ENCODE measurements around the gene SYTL3.
A peak's percentile ranks its signal among the peaks of the same experiment; 100 is the strongest.

SYTL3 gene

DNA sequence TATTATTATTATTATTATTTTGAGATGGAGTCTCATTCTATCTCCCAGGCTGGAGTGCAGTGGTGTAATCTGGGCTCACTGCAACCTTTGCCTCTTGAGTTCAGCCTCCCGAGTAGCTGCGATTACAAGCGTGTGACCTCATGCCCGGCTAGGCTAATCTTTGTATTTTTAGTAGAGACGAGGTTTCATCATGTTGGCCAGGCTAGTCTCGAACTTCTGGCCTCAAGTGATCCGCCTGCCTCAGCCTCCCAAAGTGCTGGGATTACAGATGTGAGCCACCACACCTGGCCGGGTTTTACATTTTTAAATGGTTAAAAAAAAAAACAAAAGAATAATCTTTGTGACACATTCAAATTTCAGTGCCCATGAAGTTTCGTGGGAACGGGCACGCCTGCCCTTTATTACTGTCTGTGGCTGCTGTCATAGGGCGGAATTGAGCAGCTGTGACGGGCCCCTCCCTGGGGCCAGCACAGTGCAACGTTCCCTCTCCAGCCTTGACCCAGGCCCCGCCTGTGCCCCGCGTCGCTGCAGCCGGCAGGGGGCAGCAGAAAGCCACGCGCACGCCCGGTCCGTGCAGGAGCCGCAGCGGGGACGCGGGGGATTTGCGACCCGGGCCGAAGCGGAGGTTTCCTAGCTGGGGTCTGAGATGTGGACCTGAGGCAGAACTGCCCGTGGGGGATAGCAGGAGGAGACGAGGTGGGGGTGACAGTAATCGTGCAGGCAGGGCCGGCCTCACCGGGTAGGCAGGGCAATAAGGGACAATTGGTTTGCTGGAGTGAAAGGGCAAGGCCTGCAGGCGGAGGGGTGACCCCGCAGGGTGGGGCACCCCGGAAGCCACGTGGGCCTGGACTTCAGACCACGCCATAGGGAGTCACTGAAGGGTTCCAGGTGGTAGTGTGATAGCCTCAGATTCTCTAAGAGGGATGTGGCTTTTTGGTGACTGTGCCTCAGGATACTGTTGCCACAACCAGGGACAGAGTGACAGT, 54.3 kb downstream of the SYTL3 start:
- Histone ChIP-seq H3K9ac (ENCODE audit: low read length) (peak overlapping the region; percentile 54), H3K36me3 (ENCODE audit: control insufficient read depth, insufficient read depth, low read length) (no peaks in the 10 kb centered on the region), H3K9me3 (ENCODE audit: control insufficient read depth, low read length) (no peaks in the 10 kb centered on the region), H3K27me3 (ENCODE audit: control insufficient read depth, insufficient read depth, low read length) (no peaks in the 10 kb centered on the region), H3K4me3 (ENCODE audit: low read length) (peak overlapping the region; percentile 77), H3K4me1 (ENCODE audit: control insufficient read depth, insufficient read depth, low read length) (peaks cover 44% of the 10 kb centered on the region)

DNA sequence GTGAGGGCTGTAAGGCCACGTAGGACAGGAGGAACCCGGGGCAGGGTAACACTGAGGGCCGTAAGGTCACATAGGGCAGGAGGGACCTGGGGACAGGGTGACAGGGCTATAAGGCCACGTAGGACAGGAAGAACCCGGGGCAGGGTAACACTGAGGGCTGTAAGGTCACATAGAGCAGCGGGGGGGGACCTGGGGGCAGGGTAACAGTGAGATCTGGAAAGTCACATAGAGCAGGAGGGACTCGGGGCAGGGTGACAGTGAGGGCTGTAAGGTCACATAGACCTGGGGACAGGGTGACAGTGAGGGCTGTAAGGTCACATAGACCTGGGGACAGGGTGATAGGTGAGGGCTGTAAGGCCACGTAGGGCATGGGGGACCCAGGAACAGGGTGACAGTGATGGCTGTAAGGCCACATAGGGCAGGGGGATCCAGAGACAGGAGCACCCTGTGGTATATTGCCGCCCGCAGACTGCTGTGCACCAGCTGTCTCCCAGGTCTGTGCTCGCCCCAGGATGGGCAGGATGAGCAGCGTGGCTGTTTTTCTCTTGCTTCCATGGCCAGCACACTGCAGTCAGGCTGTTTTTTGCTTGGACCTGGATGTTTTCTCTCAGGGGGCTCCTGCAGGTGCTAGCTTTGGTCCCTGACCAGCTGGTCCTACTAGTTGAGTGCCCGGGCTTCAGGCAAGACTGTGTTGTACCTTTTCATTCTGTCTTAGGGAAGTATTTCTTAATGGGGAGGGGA, 55.7 kb downstream of the SYTL3 start:
- no peak overlapping the region for H3K9ac ChIP-seq (ENCODE audit: low read length)
- H3K27me3 ChIP-seq (ENCODE audit: control insufficient read depth, insufficient read depth, low read length), result no peaks in the 10 kb centered on the region
- H3K4me1 ChIP-seq (ENCODE audit: control insufficient read depth, insufficient read depth, low read length), result peaks cover 44% of the 10 kb centered on the region

DNA sequence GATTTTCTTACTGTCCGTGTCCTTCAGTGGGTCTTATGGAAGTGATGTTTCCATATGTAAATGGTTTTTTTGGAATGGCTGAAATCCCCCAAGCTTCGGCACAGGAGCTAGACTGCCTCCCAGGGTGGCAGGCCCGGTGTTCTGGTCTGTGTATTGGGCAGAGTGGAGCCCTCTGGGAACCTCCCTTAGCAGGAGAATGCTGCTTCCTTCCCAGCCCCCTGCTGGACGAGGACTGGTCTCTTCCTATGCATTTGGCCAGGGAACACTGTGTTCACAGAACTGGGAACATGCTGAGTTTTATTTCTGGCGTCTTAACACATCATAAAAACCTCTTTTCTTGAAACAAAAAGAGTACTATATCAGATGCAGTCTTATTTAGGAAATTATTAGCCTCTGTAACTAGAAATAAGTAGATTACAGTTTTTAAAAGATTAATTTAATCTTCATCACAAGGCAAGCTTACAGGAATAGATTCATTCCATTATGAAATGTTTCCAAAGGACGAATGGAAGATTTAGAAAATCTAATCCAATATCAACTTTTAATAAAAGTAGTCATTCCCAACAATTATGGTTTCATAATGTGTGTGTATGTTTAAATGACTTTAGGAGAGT, 56.6 kb downstream of the SYTL3 start:
- Histone ChIP-seq H3K9ac (ENCODE audit: low read length) (peak overlapping the region; percentile 4), H3K36me3 (ENCODE audit: control insufficient read depth, insufficient read depth, low read length) (no peaks in the 10 kb centered on the region), H3K9me3 (ENCODE audit: control insufficient read depth, low read length) (no peaks in the 10 kb centered on the region), H3K4me1 (ENCODE audit: control insufficient read depth, insufficient read depth, low read length) (peaks cover 44% of the 10 kb centered on the region), H3K27me3 (ENCODE audit: control insufficient read depth, insufficient read depth, low read length) (no peaks in the 10 kb centered on the region), H3K4me3 (ENCODE audit: low read length) (no peak overlapping the region)

More for the DNA sequence above, 55.7 kb downstream of the SYTL3 start:
- H3K4me3 ChIP-seq (ENCODE audit: low read length), result no peak overlapping the region
- no peaks in the 10 kb centered on the region for H3K36me3 ChIP-seq (ENCODE audit: control insufficient read depth, insufficient read depth, low read length)
- no peaks in the 10 kb centered on the region for H3K9me3 ChIP-seq (ENCODE audit: control insufficient read depth, low read length)

DNA sequence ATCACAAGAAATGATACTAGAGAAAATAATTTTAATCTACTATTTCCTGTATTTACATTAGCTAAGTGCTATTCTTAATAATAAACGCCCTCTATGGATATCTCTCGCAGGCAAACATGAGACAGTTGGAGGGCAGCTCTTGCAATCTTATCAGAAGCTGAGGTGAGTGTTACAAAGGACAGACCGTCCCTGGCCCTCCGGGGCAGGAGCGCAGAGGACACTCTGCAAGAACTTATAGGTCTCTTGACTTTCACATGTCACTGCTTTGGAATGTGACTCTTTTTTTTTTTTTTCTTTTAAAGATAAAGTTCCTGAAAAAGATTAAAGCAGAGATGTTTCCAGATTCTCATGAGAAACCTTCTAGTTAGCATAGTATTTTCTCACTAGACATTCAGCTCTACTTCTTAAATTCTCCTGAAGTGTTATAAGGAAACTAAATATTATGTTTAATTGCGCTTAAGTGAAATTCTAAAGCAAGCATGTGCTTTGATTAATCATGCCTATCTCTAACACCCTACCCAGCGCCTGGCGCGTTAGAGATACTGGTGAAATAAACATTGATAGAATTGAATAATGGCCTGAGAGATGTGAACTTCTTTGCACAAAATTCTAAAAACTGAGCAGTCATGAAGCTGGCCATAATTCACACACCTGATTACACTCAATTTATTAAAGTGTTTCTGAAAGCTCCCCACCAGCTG, 57.4 kb downstream of the SYTL3 start:
- H3K4me3 ChIP-seq (ENCODE audit: low read length), result no peak overlapping the region
- H3K36me3 ChIP-seq (ENCODE audit: control insufficient read depth, insufficient read depth, low read length), result no peaks in the 10 kb centered on the region
- no peak overlapping the region for H3K9ac ChIP-seq (ENCODE audit: low read length)
- no peaks in the 10 kb centered on the region for H3K9me3 ChIP-seq (ENCODE audit: control insufficient read depth, low read length)
- no peaks in the 10 kb centered on the region for H3K27me3 ChIP-seq (ENCODE audit: control insufficient read depth, insufficient read depth, low read length)
- peaks cover 52% of the 10 kb centered on the region for H3K4me1 ChIP-seq (ENCODE audit: control insufficient read depth, insufficient read depth, low read length)

DNA sequence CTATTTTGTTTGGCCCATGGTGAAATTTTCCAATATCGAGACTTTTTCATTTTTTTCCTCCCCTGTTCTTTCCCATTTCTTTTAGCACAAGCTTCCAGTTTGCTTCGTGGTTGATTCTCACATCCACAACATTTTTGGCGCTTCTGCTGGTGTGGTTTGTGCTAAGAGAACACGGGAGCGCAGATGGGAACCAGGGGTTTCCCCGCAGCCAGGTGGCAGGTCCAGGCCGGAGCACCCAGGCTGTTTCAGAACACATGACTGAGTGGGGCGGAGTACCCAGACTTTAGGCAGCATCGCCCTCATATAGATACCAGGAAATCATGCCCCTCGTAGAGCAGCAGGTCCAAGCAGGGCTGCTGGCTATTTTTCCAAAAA, 58.0 kb downstream of the SYTL3 start:
- Histone ChIP-seq H3K9me3 (ENCODE audit: control insufficient read depth, low read length) (no peaks in the 10 kb centered on the region), H3K4me1 (ENCODE audit: control insufficient read depth, insufficient read depth, low read length) (peaks cover 55% of the 10 kb centered on the region), H3K9ac (ENCODE audit: low read length) (no peak overlapping the region), H3K27me3 (ENCODE audit: control insufficient read depth, insufficient read depth, low read length) (no peaks in the 10 kb centered on the region), H3K36me3 (ENCODE audit: control insufficient read depth, insufficient read depth, low read length) (no peaks in the 10 kb centered on the region), H3K4me3 (ENCODE audit: low read length) (no peak overlapping the region)

DNA sequence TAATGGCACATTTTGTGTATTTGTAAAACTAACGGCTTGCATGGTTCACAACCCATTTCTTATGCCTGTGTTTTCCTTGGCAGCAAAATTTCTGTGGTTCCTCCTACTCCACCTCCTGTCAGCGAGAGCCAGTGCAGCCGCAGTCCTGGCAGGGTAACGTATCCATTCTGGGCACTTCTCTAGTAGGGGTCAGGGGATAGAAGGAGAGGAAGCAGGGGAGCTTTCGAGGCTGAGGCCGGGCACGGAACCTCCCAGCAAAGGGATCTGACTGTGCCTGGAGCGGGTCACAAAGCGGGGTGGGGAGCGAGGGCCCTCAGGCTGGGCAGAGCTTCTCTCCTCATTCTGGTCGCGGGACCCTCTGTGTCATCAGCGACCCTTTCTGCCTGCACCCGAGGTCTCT, 58.4 kb downstream of the SYTL3 start:
- Histone ChIP-seq H3K27me3 (ENCODE audit: control insufficient read depth, insufficient read depth, low read length) (no peaks in the 10 kb centered on the region), H3K36me3 (ENCODE audit: control insufficient read depth, insufficient read depth, low read length) (no peaks in the 10 kb centered on the region), H3K9me3 (ENCODE audit: control insufficient read depth, low read length) (no peaks in the 10 kb centered on the region), H3K9ac (ENCODE audit: low read length) (no peak overlapping the region), H3K4me1 (ENCODE audit: control insufficient read depth, insufficient read depth, low read length) (peaks cover 57% of the 10 kb centered on the region), H3K4me3 (ENCODE audit: low read length) (no peak overlapping the region)

DNA sequence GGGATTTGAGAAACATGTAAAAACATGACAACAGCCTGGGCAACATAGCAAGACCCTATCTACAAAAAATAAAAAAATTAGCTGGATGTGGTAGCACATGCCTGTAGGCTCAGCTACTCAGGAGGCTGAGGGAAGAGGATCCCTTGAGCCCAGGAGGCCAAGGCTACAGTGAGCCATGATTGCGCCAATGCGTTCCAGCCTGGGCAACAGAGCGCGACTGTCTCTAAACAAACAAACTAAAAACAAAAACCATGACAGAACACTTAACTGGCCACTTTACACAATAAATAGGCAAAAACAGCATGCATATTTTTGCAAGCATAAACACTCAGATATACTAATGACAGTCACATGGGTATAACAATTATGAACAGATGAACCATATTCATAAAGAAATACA, 60.0 kb downstream of the SYTL3 start:
- peaks cover 51% of the 10 kb centered on the region for H3K4me1 ChIP-seq (ENCODE audit: control insufficient read depth, insufficient read depth, low read length)
- no peaks in the 10 kb centered on the region for H3K9me3 ChIP-seq (ENCODE audit: control insufficient read depth, low read length)
- no peak overlapping the region for H3K9ac ChIP-seq (ENCODE audit: low read length)
- no peak overlapping the region for H3K4me3 ChIP-seq (ENCODE audit: low read length)
- H3K27me3 ChIP-seq (ENCODE audit: control insufficient read depth, insufficient read depth, low read length), result no peaks in the 10 kb centered on the region
- no peaks in the 10 kb centered on the region for H3K36me3 ChIP-seq (ENCODE audit: control insufficient read depth, insufficient read depth, low read length)

DNA sequence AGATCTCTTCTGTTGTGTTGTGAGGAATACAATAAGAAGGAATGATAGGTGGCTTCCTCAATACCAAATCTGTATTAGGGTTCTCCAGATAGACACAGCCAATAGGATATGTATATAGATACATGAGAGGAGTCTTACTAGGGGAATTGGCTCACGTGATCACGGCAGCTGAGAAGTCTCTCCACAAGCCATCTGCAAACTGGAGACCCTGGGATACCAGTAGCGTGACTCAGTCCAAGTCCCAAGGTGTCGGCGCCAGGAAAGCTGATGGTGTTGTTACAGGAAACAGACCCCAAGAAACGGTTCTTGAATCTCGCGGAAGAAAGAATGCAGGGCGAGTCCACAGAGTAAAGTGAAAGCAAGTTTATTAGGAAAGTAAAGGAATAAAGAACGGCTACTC, 61.4 kb downstream of the SYTL3 start:
- H3K27me3 ChIP-seq (ENCODE audit: control insufficient read depth, insufficient read depth, low read length), result no peaks in the 10 kb centered on the region
- no peaks in the 10 kb centered on the region for H3K36me3 ChIP-seq (ENCODE audit: control insufficient read depth, insufficient read depth, low read length)
- no peak overlapping the region for H3K4me3 ChIP-seq (ENCODE audit: low read length)
- no peak overlapping the region for H3K9ac ChIP-seq (ENCODE audit: low read length)
- H3K4me1 ChIP-seq (ENCODE audit: control insufficient read depth, insufficient read depth, low read length), result peaks cover 39% of the 10 kb centered on the region
- H3K9me3 ChIP-seq (ENCODE audit: control insufficient read depth, low read length), result no peaks in the 10 kb centered on the region

DNA sequence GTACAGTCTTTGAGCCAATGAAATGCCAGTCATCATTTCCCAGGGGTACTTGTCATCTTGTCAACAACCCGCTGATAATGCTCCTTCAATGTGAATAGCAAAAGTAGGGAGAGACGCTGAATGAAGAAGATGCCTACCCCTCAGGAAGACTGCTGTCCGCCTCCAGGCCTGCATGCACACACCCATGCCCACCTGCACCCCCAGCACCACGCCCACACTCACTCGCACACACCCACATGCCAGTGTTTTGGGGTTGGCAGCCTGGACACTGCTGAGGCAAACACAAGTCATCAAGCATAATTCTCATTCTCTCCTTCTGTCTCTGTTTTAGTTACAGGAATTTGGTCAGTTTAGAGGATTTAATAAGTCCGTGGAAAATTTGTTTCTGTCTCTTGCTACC, 63.6 kb downstream of the SYTL3 start:
- Histone ChIP-seq H3K4me3 (ENCODE audit: low read length) (no peak overlapping the region), H3K27me3 (ENCODE audit: control insufficient read depth, insufficient read depth, low read length) (no peaks in the 10 kb centered on the region), H3K9ac (ENCODE audit: low read length) (no peak overlapping the region), H3K4me1 (ENCODE audit: control insufficient read depth, insufficient read depth, low read length) (peaks cover 18% of the 10 kb centered on the region), H3K9me3 (ENCODE audit: control insufficient read depth, low read length) (no peaks in the 10 kb centered on the region), H3K36me3 (ENCODE audit: control insufficient read depth, insufficient read depth, low read length) (no peaks in the 10 kb centered on the region)

DNA sequence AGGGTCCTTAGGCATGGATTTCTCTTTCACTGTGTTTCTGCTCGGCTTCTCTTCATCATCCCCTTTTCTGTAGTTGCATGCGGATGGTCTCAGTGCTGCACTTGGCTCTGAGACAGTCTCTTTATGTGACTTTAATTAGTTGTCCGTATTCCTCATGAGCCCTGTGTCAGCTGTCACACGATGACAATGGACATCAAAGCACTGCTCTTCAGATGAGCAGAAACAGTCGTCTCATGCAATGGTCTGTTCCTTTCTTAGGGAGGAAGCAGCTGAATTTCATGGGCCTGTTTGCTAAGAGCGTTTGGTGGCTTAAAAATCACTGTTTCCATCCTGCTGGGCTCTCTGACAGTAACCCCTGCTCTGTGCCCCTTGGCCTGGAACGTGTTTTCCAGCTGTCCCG, 64.9 kb downstream of the SYTL3 start:
- Histone ChIP-seq H3K9ac (ENCODE audit: low read length) (no peak overlapping the region), H3K4me1 (ENCODE audit: control insufficient read depth, insufficient read depth, low read length) (peaks cover 17% of the 10 kb centered on the region), H3K36me3 (ENCODE audit: control insufficient read depth, insufficient read depth, low read length) (no peaks in the 10 kb centered on the region), H3K27me3 (ENCODE audit: control insufficient read depth, insufficient read depth, low read length) (no peaks in the 10 kb centered on the region), H3K9me3 (ENCODE audit: control insufficient read depth, low read length) (no peaks in the 10 kb centered on the region), H3K4me3 (ENCODE audit: low read length) (no peak overlapping the region)

DNA sequence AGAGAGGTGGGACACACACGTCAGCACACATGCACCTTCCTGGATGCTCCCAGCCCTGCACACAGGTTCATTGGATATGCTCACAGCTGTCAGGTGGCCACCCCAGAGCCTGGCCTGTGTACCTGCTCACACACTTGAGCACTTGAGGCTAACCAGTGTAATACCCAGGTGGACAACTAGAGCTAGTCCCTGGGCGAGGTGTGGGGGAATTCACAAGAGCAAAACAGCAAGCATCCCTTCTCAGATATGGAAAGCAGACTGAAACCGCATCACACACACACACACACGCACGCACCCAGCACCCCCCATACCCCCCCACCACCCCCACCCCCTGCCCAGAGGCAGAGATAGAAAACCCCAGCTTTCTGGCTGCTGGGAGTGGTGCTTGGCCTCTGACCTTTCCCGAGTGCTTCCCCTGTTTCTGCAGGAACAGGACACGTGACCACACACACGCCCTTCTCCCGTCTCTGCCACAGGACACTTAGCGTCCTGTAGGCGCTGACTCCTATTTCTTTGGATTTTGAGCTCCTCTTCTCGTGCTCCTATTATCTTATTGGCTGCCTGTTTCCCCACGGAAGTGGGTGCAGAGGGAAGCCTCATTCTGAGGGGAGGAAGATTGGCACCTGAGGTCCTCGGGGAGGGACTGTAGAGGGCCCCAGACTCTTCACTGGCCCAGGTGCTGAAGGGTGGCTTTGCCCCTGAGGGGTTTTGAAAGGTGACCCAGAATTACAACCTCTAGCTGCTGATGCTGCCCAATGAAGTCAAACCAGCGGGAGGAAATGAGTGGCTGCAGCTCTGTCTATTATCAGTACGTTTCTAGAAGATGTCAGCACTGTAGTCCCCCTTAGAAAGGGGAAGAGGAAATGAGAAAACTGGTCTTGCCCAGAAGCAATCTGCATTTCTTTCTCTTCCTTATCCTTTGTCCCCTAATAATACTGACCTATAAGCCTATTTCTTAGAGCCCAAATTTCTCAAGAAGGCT, 65.8 kb downstream of the SYTL3 start:
- Histone ChIP-seq H3K36me3 (ENCODE audit: control insufficient read depth, insufficient read depth, low read length) (no peaks in the 10 kb centered on the region), H3K4me1 (ENCODE audit: control insufficient read depth, insufficient read depth, low read length) (peaks cover 17% of the 10 kb centered on the region), H3K4me3 (ENCODE audit: low read length) (no peak overlapping the region), H3K9me3 (ENCODE audit: control insufficient read depth, low read length) (no peaks in the 10 kb centered on the region), H3K9ac (ENCODE audit: low read length) (no peak overlapping the region), H3K27me3 (ENCODE audit: control insufficient read depth, insufficient read depth, low read length) (no peaks in the 10 kb centered on the region)
